ENCODE measurements around the gene CDH4. TPM values are rescaled to one million over a fixed set of nuclear protein-coding genes. Genes with fewer than 3 reads are reported as not detected.

Gene CDH4
- total and polyA plus RNA-seq, 2 donors = 0.04 to 0.42 TPM

- no peak overlapping the region for H3K4me3 ChIP-seq (ENCODE audit: low read depth, low read length)
- 79% methylated on average over 13 of the region's 13 CpGs for WGBS
- no peak overlapping the region for H3K27ac ChIP-seq (ENCODE audit: low read depth)
- no peak for DNase-seq (ENCODE audit: extremely low spot score)
- H3K4me1 ChIP-seq (ENCODE audit: insufficient read depth) = no peaks in the 10 kb centered on the region
- H3K36me3 ChIP-seq (ENCODE audit: insufficient read depth) = no peaks in the 10 kb centered on the region
Measured at GRCh38 chr20:61800359-61801064, 548.5 kb downstream of the CDH4 start.

DNA sequence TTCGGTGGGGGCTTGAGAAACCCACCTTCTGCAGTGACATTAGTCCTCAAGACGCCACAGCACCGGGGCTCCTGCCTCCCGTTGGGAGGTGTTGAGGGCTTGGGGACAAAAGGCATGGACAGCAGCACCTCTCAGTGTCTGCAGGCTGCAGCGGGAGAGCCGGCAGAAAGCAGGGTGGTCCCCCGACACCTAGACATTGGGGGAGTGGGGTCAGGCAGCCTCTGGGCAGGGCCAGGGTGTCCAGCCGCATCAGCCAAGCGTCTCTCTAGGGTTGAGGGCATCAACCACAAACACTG is 549.0 kb downstream of the CDH4 start:
- H3K36me3 ChIP-seq (ENCODE audit: insufficient read depth) = no peaks in the 10 kb centered on the region
- H3K4me1 ChIP-seq (ENCODE audit: insufficient read depth) = no peaks in the 10 kb centered on the region
- WGBS = 87% methylated on average over 9 of the region's 9 CpGs
- DNase-seq (ENCODE audit: extremely low spot score) = no peak
- H3K4me3 ChIP-seq (ENCODE audit: low read depth, low read length) = no peak overlapping the region
- H3K27ac ChIP-seq (ENCODE audit: low read depth) = no peak overlapping the region

DNA sequence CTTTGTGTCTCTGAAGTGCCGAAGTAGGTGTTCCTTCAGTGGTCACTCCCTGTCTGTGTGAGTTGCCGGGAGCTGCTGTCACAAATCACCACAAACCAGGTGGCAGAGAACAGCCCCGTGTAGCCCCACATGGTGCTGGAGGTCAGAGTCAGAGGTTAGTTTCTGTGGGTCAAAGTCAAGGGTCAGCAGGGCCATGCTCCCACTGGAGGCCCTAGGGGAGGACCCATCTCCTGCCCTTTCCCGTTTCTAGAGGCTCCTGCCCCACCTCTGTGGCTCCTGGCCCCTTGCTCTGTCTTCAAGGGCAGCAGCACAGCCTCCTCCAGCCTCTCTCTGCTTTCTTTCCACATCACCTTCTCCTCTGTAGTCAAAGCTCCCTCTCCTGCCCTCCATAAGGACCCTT is 549.4 kb downstream of the CDH4 start:
- Histone ChIP-seq H3K36me3 (ENCODE audit: insufficient read depth) (no peaks in the 10 kb centered on the region), H3K27ac (ENCODE audit: low read depth) (no peak overlapping the region), H3K4me1 (ENCODE audit: insufficient read depth) (no peaks in the 10 kb centered on the region), H3K4me3 (ENCODE audit: low read depth, low read length) (no peak overlapping the region)
- WGBS = 81% methylated on average over 4 of the region's 4 CpGs
- no peak for DNase-seq (ENCODE audit: extremely low spot score)

GRCh38 chr20:61801857-61802442 is 549.9 kb downstream of the CDH4 start:
- H3K27ac ChIP-seq (ENCODE audit: low read depth) = no peak overlapping the region
- DNase-seq (ENCODE audit: extremely low spot score) = no peak
- 78% methylated on average over 10 of the region's 10 CpGs for WGBS
- H3K36me3 ChIP-seq (ENCODE audit: insufficient read depth) = no peaks in the 10 kb centered on the region
- H3K4me1 ChIP-seq (ENCODE audit: insufficient read depth) = no peaks in the 10 kb centered on the region
- H3K4me3 ChIP-seq (ENCODE audit: low read depth, low read length) = no peak overlapping the region

GRCh38 chr20:61802721-61803311 is 550.8 kb downstream of the CDH4 start:
- Histone ChIP-seq H3K4me3 (ENCODE audit: low read depth, low read length) (no peak overlapping the region), H3K36me3 (ENCODE audit: insufficient read depth) (no peaks in the 10 kb centered on the region), H3K27ac (ENCODE audit: low read depth) (no peak overlapping the region), H3K4me1 (ENCODE audit: insufficient read depth) (no peaks in the 10 kb centered on the region)
- no peak for DNase-seq (ENCODE audit: extremely low spot score)
- WGBS = 67% methylated on average over 36 of the region's 36 CpGs

DNA sequence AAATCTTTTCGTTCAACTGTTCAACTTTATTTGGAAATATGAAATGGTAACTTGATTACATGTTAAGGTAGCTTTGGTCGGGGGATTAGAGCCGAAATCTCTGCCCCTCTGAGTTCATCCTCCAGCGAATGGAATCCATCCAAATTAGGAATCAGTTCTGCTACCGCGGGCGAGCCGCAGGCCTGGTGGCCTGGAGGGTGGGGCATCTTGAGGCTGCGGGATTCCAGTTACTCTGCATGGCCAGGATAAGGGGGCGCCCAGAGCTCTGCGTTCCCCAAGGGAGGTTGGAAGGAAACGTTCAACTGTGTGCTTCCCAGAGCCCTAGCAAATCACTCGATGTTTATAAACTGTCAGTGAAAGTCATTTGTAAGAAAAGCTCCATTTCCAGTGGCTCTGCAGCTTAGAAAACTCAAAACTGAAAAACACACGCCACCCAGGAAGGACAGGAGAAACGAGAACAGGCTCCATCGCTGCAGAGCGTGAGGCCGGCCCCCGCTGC is 551.4 kb downstream of the CDH4 start:
- no peaks in the 10 kb centered on the region for H3K4me1 ChIP-seq (ENCODE audit: insufficient read depth)
- H3K27ac ChIP-seq (ENCODE audit: low read depth) = no peak overlapping the region
- H3K36me3 ChIP-seq (ENCODE audit: insufficient read depth) = no peaks in the 10 kb centered on the region
- no peak for DNase-seq (ENCODE audit: extremely low spot score)
- no peak overlapping the region for H3K4me3 ChIP-seq (ENCODE audit: low read depth, low read length)
- WGBS = 7% methylated on average over 19 of the region's 19 CpGs

DNA sequence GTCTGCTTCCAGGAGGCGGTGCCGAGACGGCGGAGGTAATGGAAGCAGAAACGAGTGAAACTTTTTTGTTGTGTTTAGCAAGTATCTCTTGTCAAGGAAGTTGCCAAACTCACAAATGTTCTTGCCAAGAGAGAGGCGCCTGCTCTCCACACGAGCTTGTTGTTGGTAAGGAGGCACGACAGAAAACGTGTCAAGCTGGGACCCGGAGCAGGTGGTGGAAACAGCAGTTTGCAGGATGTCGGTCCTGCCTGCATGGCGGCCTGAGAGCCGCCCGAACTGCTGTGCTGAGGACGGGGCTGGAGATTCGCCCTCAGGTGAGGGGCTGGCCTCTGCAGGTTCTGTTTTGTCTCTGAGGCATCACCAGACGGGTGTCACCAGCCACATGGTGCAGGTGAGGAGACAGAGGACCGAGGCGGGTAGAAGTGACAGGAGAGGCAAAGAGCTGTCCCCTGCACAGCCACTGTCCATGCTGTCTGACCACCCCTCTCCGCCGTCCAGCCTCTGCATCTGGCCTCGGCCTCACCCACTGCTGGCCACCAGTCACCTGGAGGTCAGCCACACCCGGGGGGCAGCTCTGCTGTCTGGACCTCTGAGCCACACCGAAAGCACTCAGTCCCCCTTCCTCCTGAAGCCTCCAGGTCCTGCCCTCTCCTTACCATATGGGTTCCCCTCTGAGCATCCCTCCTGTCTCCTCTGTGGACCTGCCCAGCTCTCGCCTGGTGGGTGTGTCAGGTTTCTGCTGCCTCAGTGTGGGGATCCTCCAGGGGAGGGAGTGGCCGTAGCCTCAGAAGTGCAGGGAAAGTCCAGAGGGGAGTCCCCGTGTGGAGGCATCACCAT is 552.1 kb downstream of the CDH4 start:
- 31% methylated on average over 27 of the region's 27 CpGs for WGBS
- Histone ChIP-seq H3K4me3 (ENCODE audit: low read depth, low read length) (no peak overlapping the region), H3K36me3 (ENCODE audit: insufficient read depth) (no peaks in the 10 kb centered on the region), H3K4me1 (ENCODE audit: insufficient read depth) (no peaks in the 10 kb centered on the region), H3K27ac (ENCODE audit: low read depth) (no peak overlapping the region)
- no peak for DNase-seq (ENCODE audit: extremely low spot score)

GRCh38 chr20:61804752-61805295 is 552.8 kb downstream of the CDH4 start:
- no peaks in the 10 kb centered on the region for H3K4me1 ChIP-seq (ENCODE audit: insufficient read depth)
- H3K4me3 ChIP-seq (ENCODE audit: low read depth, low read length) = no peak overlapping the region
- H3K36me3 ChIP-seq (ENCODE audit: insufficient read depth) = no peaks in the 10 kb centered on the region
- WGBS = 80% methylated on average over 13 of the region's 13 CpGs
- no peak for DNase-seq (ENCODE audit: extremely low spot score)
- H3K27ac ChIP-seq (ENCODE audit: low read depth) = no peak overlapping the region

- Histone ChIP-seq H3K4me1 (ENCODE audit: insufficient read depth) (no peaks in the 10 kb centered on the region), H3K36me3 (ENCODE audit: insufficient read depth) (no peaks in the 10 kb centered on the region), H3K4me3 (ENCODE audit: low read depth, low read length) (no peak overlapping the region), H3K27ac (ENCODE audit: low read depth) (no peak overlapping the region)
- DNase-seq (ENCODE audit: extremely low spot score) = no peak
- WGBS = 89% methylated on average over 12 of the region's 12 CpGs
Measured at GRCh38 chr20:61805365-61805764, 553.3 kb downstream of the CDH4 start.

DNA sequence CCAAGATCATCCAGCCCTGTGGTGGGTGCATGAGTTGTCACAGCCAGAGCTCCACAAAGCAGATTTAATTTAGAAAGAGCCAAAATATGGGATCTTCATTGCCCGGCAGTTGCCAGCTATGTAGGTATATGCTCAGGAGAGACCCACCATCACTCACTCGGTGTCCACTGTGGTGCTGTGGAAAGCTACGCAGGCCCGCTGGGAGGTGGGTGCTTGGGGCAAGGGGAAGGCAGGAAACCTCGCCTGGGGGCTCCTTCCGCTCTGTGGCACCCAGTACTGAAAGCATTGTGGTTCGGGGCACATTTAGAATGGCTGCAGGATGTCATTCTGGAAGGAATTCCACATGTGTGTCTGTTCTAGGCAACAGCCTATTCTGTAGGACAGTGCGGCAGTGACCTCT is 553.7 kb downstream of the CDH4 start:
- no peaks in the 10 kb centered on the region for H3K36me3 ChIP-seq (ENCODE audit: insufficient read depth)
- DNase-seq (ENCODE audit: extremely low spot score) = no peak
- H3K27ac ChIP-seq (ENCODE audit: low read depth) = no peak overlapping the region
- H3K4me1 ChIP-seq (ENCODE audit: insufficient read depth) = no peaks in the 10 kb centered on the region
- no peak overlapping the region for H3K4me3 ChIP-seq (ENCODE audit: low read depth, low read length)
- WGBS = 88% methylated on average over 8 of the region's 8 CpGs

- H3K4me3 ChIP-seq (ENCODE audit: low read depth, low read length) = no peak overlapping the region
- H3K4me1 ChIP-seq (ENCODE audit: insufficient read depth) = no peaks in the 10 kb centered on the region
- DNase-seq (ENCODE audit: extremely low spot score) = no peak
- H3K36me3 ChIP-seq (ENCODE audit: insufficient read depth) = no peaks in the 10 kb centered on the region
- H3K27ac ChIP-seq (ENCODE audit: low read depth) = no peak overlapping the region
- WGBS = 87% methylated on average over 16 of the region's 16 CpGs
Measured at GRCh38 chr20:61806314-61806713, 554.3 kb downstream of the CDH4 start.

DNA sequence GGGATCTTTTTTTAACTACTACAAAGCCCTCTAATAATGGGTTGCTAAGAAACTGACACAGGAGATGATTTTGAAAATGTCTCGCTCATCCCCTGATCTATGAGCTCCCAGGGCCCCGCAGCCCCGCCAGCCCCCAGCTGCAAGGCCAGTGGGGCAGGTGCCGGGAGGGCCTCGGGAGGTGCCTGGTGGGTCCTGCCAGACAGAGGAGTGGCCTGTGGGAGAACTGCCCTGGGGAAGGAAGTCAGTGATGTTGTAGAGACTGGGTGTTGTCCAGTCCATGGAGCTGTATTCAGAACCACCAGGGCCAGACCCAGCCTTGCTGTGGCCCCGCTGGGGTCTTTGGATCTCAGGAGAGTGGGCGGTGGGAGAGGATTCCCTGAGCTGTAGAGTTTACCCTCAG is 554.9 kb downstream of the CDH4 start:
- no peak for DNase-seq (ENCODE audit: extremely low spot score)
- no peak overlapping the region for H3K4me3 ChIP-seq (ENCODE audit: low read depth, low read length)
- H3K4me1 ChIP-seq (ENCODE audit: insufficient read depth) = no peaks in the 10 kb centered on the region
- no peaks in the 10 kb centered on the region for H3K36me3 ChIP-seq (ENCODE audit: insufficient read depth)
- 78% methylated on average over 7 of the region's 7 CpGs for WGBS
- no peak overlapping the region for H3K27ac ChIP-seq (ENCODE audit: low read depth)

DNA sequence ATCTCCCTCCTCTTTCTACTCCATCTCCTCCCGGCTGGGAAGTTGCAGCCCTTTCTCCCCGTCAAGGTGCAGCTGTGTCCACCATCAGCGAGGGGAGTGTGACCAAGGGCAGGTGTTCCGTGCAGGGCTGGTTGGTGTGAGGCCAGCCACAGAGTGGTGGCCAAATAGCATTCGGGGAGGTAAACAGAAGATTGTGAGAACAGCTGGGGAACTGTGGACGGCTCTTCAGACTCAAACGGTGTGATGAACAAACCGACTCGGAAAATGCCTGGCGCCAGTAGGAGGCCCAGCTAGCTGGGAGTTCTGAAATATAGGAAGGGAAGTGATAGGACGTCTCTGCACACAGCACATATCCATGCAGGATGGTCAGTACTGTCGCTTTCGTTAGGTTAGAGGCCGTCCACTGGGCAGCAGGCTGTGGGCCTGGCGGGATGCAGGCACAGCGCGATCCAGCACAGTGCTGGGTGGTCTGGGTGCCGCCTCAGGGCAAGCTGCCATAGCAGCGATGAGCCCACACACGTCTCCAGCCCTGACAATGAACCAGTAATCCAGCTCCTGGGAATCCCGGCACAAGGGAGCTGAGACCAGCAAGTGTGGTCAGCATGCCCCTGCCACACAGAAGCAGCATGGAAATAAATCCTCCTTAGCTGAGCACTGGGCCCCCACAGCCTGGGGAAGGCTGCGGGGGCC is 555.6 kb downstream of the CDH4 start:
- no peak overlapping the region for H3K27ac ChIP-seq (ENCODE audit: low read depth)
- H3K36me3 ChIP-seq (ENCODE audit: insufficient read depth) = no peaks in the 10 kb centered on the region
- DNase-seq (ENCODE audit: extremely low spot score) = no peak
- 61% methylated on average over 22 of the region's 22 CpGs for WGBS
- no peak overlapping the region for H3K4me3 ChIP-seq (ENCODE audit: low read depth, low read length)
- no peaks in the 10 kb centered on the region for H3K4me1 ChIP-seq (ENCODE audit: insufficient read depth)

All from urinary bladder (tissue), 4 donors.